Rectal smooth muscle tissue (tissue), 1 donor: ENCODE results near the gene KLF16.

ENCODE experiments used
- H3K27ac ChIP-seq: one replicate; pipeline ENCODE4 v1.7.0; 2013; ENCODE audit warnings: low read depth, low read length, inconsistent platforms
- H3K27me3 ChIP-seq: one replicate; pipeline ENCODE4 v1.7.0; 2013; ENCODE audit warnings: low read length; ENCODE audit not compliant: control insufficient read depth, insufficient read depth
- H3K36me3 ChIP-seq: one replicate; pipeline ENCODE4 v1.7.0; 2013; ENCODE audit warnings: low read length; ENCODE audit not compliant: control insufficient read depth, insufficient read depth
- H3K4me1 ChIP-seq: one replicate; pipeline ENCODE4 v1.7.0; 2013; ENCODE audit warnings: low read length; ENCODE audit not compliant: control insufficient read depth, insufficient read depth
- H3K4me3 ChIP-seq: one replicate; pipeline ENCODE4 v1.7.0; 2013; ENCODE audit warnings: low read length
- H3K9ac ChIP-seq: one replicate; pipeline ENCODE4 v1.7.0; 2013; ENCODE audit warnings: low read length

KLF16 gene

GRCh38 chr19:1837625-1838105 lies 25.7 kb downstream of the KLF16 start:
- no peaks in the 10 kb centered on the region for H3K36me3 ChIP-seq
- H3K9ac ChIP-seq = no peak overlapping the region
- H3K27me3 ChIP-seq = no peaks in the 10 kb centered on the region
- peak overlapping the region; percentile 32 for H3K4me3 ChIP-seq
- H3K27ac ChIP-seq = peak overlapping the region; percentile 24
- H3K4me1 ChIP-seq = no peaks in the 10 kb centered on the region

GRCh38 chr19:1837222-1837565 lies 26.2 kb downstream of the KLF16 start:
- peaks cover under 1% of the 10 kb centered on the region for H3K36me3 ChIP-seq
- H3K4me1 ChIP-seq = no peaks in the 10 kb centered on the region
- no peak overlapping the region for H3K9ac ChIP-seq
- no peak overlapping the region for H3K27ac ChIP-seq
- no peak overlapping the region for H3K4me3 ChIP-seq
- H3K27me3 ChIP-seq = no peaks in the 10 kb centered on the region

GRCh38 chr19:1836458-1837221 lies 26.7 kb downstream of the KLF16 start:
- no peaks in the 10 kb centered on the region for H3K4me1 ChIP-seq

GRCh38 chr19:1833540-1833939 lies 29.8 kb downstream of the KLF16 start:
- peaks cover 3% of the 10 kb centered on the region for H3K36me3 ChIP-seq
- no peak overlapping the region for H3K27ac ChIP-seq
- H3K4me1 ChIP-seq = no peaks in the 10 kb centered on the region
- no peak overlapping the region for H3K4me3 ChIP-seq
- H3K9ac ChIP-seq = no peak overlapping the region
- H3K27me3 ChIP-seq = no peaks in the 10 kb centered on the region

More at GRCh38 chr19:1836458-1837221, 26.7 kb downstream of the KLF16 start:
- Histone ChIP-seq H3K4me3 (no peak overlapping the region), H3K36me3 (peaks cover 3% of the 10 kb centered on the region), H3K9ac (no peak overlapping the region), H3K27me3 (no peaks in the 10 kb centered on the region), H3K27ac (no peak overlapping the region)

GRCh38 chr19:1832046-1832663 lies 31.2 kb downstream of the KLF16 start:
- Histone ChIP-seq H3K27ac (no peak overlapping the region), H3K9ac (no peak overlapping the region), H3K4me1 (no peaks in the 10 kb centered on the region), H3K27me3 (no peaks in the 10 kb centered on the region), H3K36me3 (peaks cover 3% of the 10 kb centered on the region), H3K4me3 (no peak overlapping the region)

- Histone ChIP-seq H3K27me3 (no peaks in the 10 kb centered on the region), H3K36me3 (peaks cover 3% of the 10 kb centered on the region), H3K4me1 (no peaks in the 10 kb centered on the region), H3K4me3 (no peak overlapping the region), H3K9ac (no peak overlapping the region), H3K27ac (no peak overlapping the region)
Measured at GRCh38 chr19:1830978-1831377, 32.4 kb downstream of the KLF16 start.

GRCh38 chr19:1830568-1830967 lies 32.8 kb downstream of the KLF16 start:
- Histone ChIP-seq H3K27me3 (no peaks in the 10 kb centered on the region), H3K9ac (no peak overlapping the region), H3K4me3 (no peak overlapping the region), H3K4me1 (no peaks in the 10 kb centered on the region), H3K36me3 (peaks cover 3% of the 10 kb centered on the region), H3K27ac (no peak overlapping the region)

GRCh38 chr19:1829958-1830357 lies 33.4 kb downstream of the KLF16 start:
- H3K27ac ChIP-seq = peak overlapping the region; percentile 30
- H3K9ac ChIP-seq = no peak overlapping the region
- no peak overlapping the region for H3K4me3 ChIP-seq
- peaks cover 3% of the 10 kb centered on the region for H3K36me3 ChIP-seq
- H3K27me3 ChIP-seq = no peaks in the 10 kb centered on the region
- H3K4me1 ChIP-seq = no peaks in the 10 kb centered on the region

GRCh38 chr19:1828279-1829238 lies 34.8 kb downstream of the KLF16 start:
- Histone ChIP-seq H3K36me3 (peaks cover 9% of the 10 kb centered on the region), H3K27ac (no peak overlapping the region), H3K4me1 (no peaks in the 10 kb centered on the region), H3K9ac (no peak overlapping the region), H3K27me3 (no peaks in the 10 kb centered on the region), H3K4me3 (no peak overlapping the region)

GRCh38 chr19:1827566-1828278 lies 35.7 kb downstream of the KLF16 start:
- Histone ChIP-seq H3K9ac (no peak overlapping the region), H3K27ac (no peak overlapping the region), H3K36me3 (peaks cover 9% of the 10 kb centered on the region), H3K27me3 (no peaks in the 10 kb centered on the region), H3K4me3 (no peak overlapping the region), H3K4me1 (no peaks in the 10 kb centered on the region)

- Histone ChIP-seq H3K27me3 (no peaks in the 10 kb centered on the region), H3K4me3 (no peak overlapping the region), H3K4me1 (no peaks in the 10 kb centered on the region), H3K36me3 (peaks cover 6% of the 10 kb centered on the region), H3K9ac (no peak overlapping the region), H3K27ac (no peak overlapping the region)
Measured at GRCh38 chr19:1826557-1827521, 36.5 kb downstream of the KLF16 start.
